Dedifferentiated amniotic fluid mesenchymal stem cell (primary cell): Measurements from ENCODE around the gene PHF24.
"Not testable (repeated sequence)": the region's sequence is repeated elsewhere in the genome, so short reads cannot be mapped to it uniquely, and the experiment has no call there.

Source experiments
- DNase-seq: peaks from one replicate; pipeline ENCODE4 v3.0.0-alpha.2; 2016; ENCODE audit errors: extremely low spot score

Gene PHF24

DNA sequence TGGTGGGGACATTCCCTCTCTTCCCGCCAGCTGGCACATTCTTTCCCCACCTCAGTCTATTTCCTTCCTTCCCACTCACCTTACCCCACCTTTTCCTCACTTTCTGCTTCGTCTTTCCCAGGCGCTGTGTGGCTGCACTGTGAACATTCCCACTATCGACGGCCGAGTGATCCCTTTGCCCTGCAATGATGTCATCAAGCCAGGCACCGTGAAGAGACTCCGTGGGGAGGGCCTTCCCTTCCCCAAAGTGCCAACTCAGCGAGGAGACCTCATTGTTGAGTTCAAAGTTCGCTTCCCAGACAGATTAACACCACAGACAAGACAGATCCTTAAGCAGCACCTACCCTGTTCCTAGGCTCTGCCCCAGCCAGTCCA lies 38.8 kb downstream of the PHF24 start:
- no peak for DNase-seq

- DNase-seq, result no peak
Measured at GRCh38 chr9:34997379-34997781, 39.3 kb downstream of the PHF24 start.

DNA sequence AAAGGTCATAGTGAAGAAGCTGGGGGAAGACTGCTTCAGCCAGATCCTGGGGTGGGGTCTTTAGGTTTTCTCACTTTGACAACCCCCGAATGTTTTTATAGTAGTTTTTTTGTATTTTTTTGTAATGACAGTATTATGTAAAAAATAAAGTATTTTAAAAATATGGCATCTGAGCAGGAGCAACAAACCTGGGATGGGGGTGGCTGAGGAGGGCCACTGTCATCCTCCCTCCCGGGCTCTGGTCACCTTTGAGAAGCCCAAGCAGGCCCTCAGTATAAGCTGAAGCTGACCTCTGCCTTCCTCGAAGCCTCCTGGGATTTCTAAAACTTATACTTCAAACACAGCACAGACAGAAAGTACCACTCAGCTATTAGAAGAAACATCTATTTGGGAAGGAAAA lies 40.2 kb downstream of the PHF24 start:
- no peak for DNase-seq

DNA sequence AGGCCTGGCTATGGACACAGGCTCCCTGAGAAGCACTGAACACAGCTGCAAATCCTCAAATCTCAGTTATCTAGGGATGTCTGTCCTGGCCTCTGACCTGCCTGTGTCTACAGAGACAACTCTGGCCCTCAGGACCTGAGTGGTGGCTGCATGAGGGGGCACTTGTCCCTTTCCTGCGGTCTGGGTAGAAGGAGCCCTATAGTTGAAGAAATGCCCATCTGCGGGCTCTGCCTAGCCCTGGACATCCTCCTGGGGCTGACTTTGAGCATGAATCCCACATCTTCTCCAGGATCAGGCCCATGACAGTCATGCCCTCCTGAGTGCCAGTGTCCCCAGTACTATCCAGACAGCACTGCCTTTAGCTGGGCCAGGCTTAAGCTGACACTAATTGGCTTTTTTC lies 41.5 kb downstream of the PHF24 start:
- DNase-seq, result no peak

DNA sequence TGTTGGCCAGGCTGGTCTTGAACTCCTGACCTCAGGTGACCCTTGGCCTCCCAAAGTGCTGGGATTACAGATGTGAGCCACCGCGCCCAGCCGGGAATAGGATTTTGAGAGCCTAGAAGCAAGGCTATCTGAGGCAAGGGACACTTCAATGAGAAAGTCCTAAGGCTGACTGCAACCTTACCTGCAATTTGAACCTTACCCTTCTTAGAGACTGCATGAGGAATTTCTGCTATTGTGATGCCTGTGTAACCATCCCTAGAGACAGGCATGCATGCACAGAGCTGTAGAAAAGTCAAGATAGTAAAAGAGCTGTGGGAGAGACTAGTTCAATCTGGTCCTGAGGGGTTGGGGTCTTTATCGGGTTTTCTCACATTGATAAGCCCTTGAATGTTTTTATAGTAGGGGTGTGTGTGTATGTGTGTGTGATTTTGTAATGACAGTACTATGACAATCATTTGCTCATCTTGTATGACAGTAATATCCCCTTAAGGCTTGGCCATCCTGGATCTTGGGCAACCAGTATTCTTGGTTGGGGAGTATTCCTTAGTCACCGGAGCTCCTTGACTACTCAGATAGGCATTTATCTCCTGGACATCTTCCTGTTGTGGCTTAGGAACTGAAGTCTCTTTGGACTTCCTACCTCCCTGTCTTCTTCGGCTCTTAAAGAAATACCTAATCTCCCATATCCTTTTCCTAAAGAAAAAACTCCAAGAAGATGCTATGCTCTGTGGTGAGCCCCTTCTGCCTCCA lies 42.6 kb downstream of the PHF24 start:
- no peak for DNase-seq

DNA sequence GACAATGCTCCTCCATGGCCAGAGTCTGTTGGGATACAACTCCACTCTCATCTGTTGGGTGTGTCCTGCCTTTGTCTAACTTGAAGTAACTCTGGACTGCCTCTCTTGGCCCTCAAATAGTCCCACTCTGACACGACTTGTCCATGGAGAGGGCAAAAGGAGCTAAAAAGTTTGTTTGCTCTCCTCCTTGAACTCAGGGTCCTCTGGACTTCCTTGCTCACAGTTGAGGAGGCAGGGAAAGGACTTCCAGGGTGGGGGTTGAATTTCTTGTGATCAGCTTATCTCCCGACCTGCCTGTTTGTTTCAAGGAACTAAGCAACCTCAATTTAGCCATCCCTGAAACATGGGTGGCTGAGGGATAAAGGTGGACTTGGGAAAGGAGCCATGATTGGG lies 43.2 kb downstream of the PHF24 start:
- no peak for DNase-seq

- no peak for DNase-seq
Measured at GRCh38 chr9:35001803-35002502, 43.9 kb downstream of the PHF24 start.

GRCh38 chr9:35002623-35003022 lies 44.5 kb downstream of the PHF24 start:
- no peak for DNase-seq

GRCh38 chr9:35004299-35004698 lies 46.2 kb downstream of the PHF24 start:
- not testable (repeated sequence) for DNase-seq

- DNase-seq, result no peak
Measured at GRCh38 chr9:35010351-35010958, 52.4 kb downstream of the PHF24 start.

- no peak for DNase-seq
Measured at GRCh38 chr9:35014517-35014916, 56.4 kb downstream of the PHF24 start.

- DNase-seq, result not testable (repeated sequence)
Measured at GRCh38 chr9:35023443-35023842, 65.4 kb downstream of the PHF24 start.

GRCh38 chr9:35026671-35027070 lies 68.6 kb downstream of the PHF24 start:
- DNase-seq, result no peak

DNA sequence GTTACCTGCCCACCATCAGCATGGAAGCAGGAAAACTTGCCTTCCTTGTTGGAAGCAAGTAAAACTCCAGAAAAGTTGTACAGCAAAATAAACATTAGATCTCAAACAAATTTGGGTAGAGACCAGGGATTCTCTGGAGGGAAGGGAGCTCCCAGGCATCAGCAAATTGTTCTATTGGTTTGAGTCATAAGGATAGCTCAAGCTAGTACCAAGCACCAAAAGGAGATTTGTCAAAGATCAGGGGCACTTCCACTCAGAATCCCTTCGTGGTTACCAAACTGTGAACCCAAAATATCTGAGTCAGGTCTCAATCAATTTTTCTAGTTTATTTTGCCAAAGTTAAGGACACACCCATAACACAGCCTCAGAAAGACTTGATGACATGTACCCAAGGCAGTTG lies 69.3 kb downstream of the PHF24 start:
- DNase-seq, result no peak

DNA sequence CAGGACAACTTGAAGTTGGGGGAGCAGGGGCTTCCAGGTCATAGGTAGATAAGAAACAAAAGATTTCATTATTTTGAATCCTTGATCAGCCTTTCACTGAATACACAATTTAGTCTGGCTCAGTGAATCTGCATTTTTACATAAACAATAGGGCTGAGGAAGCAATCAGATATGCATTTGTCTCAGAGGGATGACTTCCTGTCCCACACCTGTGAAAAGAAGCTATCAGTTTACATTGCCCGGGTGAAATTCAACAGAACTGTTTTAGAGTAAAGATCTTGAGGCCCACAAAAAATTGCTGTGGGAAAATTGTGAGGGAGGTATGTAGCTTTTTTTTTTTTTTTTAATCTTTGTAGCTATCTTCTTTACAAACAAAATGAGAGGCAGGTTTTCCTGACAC lies 69.8 kb downstream of the PHF24 start:
- no peak for DNase-seq

GRCh38 chr9:35028341-35028740 lies 70.3 kb downstream of the PHF24 start:
- no peak for DNase-seq

DNA sequence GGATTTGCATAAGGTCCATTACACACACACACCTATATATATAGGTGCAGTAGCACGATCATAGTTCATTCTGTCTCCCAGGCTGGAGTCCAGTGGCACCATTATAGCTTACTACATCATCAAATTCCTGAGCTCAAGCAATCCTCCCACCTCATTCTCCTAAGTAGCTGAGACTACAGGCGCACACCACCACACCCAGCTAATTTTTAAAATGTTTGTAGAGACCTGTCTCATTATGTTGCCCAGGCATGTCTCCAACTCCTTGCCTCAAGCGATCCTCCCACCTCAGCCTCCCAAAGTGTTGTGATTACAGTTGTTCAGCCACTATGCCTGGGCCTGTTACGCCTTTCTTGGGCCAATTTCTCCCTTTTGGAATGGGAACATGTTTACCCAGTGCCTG lies 71.2 kb downstream of the PHF24 start:
- no peak for DNase-seq

GRCh38 chr9:35029852-35030251 lies 71.8 kb downstream of the PHF24 start:
- DNase-seq, result no peak
